ENCODE results near the gene DOK5.

- TF ChIP-seq CTCF (IDR thresholded peaks at IDR 0.05) (no peak), POLR2A (IDR thresholded peaks at IDR 0.05) (no peak)
Measured at GRCh38 chr20:54620611-54621010, 145.2 kb downstream of the DOK5 start.

Measured in ovary (tissue), 3 donors.